ENCODE results near the gene FSIP2.

Gene FSIP2

GRCh38 chr2:185782223-185782769 lies 43.7 kb downstream of the FSIP2 start:
- Histone ChIP-seq H2BK120ac (ENCODE audit: low read depth, low read length) (no peak overlapping the region), H2BK15ac (replicated peaks; ENCODE audit: low read depth) (no peak overlapping the region), H3K23ac (ENCODE audit: low read length) (no peak overlapping the region), H3K4me2 (ENCODE audit: low read length) (no peak overlapping the region), H3K56ac (ENCODE audit: low read length) (no peak overlapping the region), H3K79me2 (ENCODE audit: control insufficient read depth, insufficient read depth, low read length) (no peaks in the 10 kb centered on the region), H3K4ac (ENCODE audit: low read depth, low read length) (no peak overlapping the region), H2AK5ac (ENCODE audit: low read length) (no peak overlapping the region), H3K4me1 (ENCODE audit: control insufficient read depth, low read depth, low read length) (no peaks in the 10 kb centered on the region), H4K5ac (ENCODE audit: low read length) (no peak overlapping the region), H3K79me1 (ENCODE audit: low read length) (no peaks in the 10 kb centered on the region), H3K18ac (ENCODE audit: low read length) (no peak overlapping the region), H3K27ac (ENCODE audit: low read depth, low read length) (no peak overlapping the region), H4K8ac (ENCODE audit: low read depth, low read length) (no peak overlapping the region), H3K9ac (ENCODE audit: low read length) (no peak overlapping the region), H2BK5ac (ENCODE audit: low read length) (no peak overlapping the region), H3K27me3 (ENCODE audit: insufficient read depth, low read length, poor library complexity) (no peaks in the 10 kb centered on the region), H3K4me3 (ENCODE audit: low read length) (no peak overlapping the region), H3K36me3 (ENCODE audit: control insufficient read depth, insufficient read depth, low read length) (no peaks in the 10 kb centered on the region)
- no CpG with 5 or more reads among the region's 4 CpGs for WGBS (ENCODE audit: extremely low coverage, insufficient coverage, low lambda C conversion rate)
- DNase-seq = no peak

DNA sequence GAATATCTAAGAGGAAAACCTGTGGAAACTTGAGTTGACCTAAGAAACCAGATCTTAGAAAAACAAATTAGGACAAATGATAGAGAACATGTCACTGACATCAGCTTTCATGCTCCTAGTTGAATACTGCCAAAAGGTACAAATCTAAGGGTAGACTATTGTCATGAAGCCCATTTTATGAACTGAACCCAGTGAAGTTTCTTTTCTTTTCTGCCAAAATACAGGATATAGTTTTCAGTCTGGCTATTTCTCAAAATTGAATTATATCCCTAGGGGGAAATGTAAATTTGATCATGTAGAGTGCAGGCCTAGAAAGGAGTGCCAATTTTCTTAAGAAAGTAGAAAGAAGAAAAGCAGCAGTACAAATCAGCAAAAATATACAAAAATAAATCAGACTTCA lies 46.6 kb downstream of the FSIP2 start:
- no peak overlapping the region for H2BK5ac ChIP-seq (ENCODE audit: low read length)
- H3K18ac ChIP-seq (ENCODE audit: low read length) = no peak overlapping the region

GRCh38 chr2:185785851-185786473 lies 47.4 kb downstream of the FSIP2 start:
- H3K4me3 ChIP-seq (ENCODE audit: low read length) = no peak overlapping the region
- H2BK120ac ChIP-seq (ENCODE audit: low read depth, low read length) = no peak overlapping the region
- no peak overlapping the region for H2BK15ac ChIP-seq (replicated peaks; ENCODE audit: low read depth)
- no peak overlapping the region for H3K23ac ChIP-seq (ENCODE audit: low read length)
- DNase-seq = no peak
- H4K8ac ChIP-seq (ENCODE audit: low read depth, low read length) = no peak overlapping the region
- H3K4ac ChIP-seq (ENCODE audit: low read depth, low read length) = no peak overlapping the region
- WGBS (ENCODE audit: extremely low coverage, insufficient coverage, low lambda C conversion rate) = no CpG with 5 or more reads among the region's 2 CpGs
- no peaks in the 10 kb centered on the region for H3K36me3 ChIP-seq (ENCODE audit: control insufficient read depth, insufficient read depth, low read length)
- no peak overlapping the region for H2AK5ac ChIP-seq (ENCODE audit: low read length)
- no peaks in the 10 kb centered on the region for H3K4me1 ChIP-seq (ENCODE audit: control insufficient read depth, low read depth, low read length)
- H3K79me1 ChIP-seq (ENCODE audit: low read length) = no peaks in the 10 kb centered on the region
- H3K27ac ChIP-seq (ENCODE audit: low read depth, low read length) = no peak overlapping the region
- H3K79me2 ChIP-seq (ENCODE audit: control insufficient read depth, insufficient read depth, low read length) = no peaks in the 10 kb centered on the region
- H3K9ac ChIP-seq (ENCODE audit: low read length) = no peak overlapping the region
- H3K56ac ChIP-seq (ENCODE audit: low read length) = no peak overlapping the region
- H3K4me2 ChIP-seq (ENCODE audit: low read length) = no peak overlapping the region
- no peaks in the 10 kb centered on the region for H3K27me3 ChIP-seq (ENCODE audit: insufficient read depth, low read length, poor library complexity)
- no peak overlapping the region for H4K5ac ChIP-seq (ENCODE audit: low read length)
- no peak overlapping the region for H2BK5ac ChIP-seq (ENCODE audit: low read length)
- no peak overlapping the region for H3K18ac ChIP-seq (ENCODE audit: low read length)

More for the DNA sequence above, 46.6 kb downstream of the FSIP2 start:
- Histone ChIP-seq H4K5ac (ENCODE audit: low read length) (no peak overlapping the region), H3K9ac (ENCODE audit: low read length) (no peak overlapping the region), H3K4me1 (ENCODE audit: control insufficient read depth, low read depth, low read length) (no peaks in the 10 kb centered on the region), H3K27ac (ENCODE audit: low read depth, low read length) (no peak overlapping the region), H3K23ac (ENCODE audit: low read length) (no peak overlapping the region), H3K79me2 (ENCODE audit: control insufficient read depth, insufficient read depth, low read length) (no peaks in the 10 kb centered on the region), H3K79me1 (ENCODE audit: low read length) (no peaks in the 10 kb centered on the region), H2AK5ac (ENCODE audit: low read length) (no peak overlapping the region), H3K4me3 (ENCODE audit: low read length) (no peak overlapping the region), H2BK120ac (ENCODE audit: low read depth, low read length) (no peak overlapping the region), H3K4ac (ENCODE audit: low read depth, low read length) (no peak overlapping the region), H3K56ac (ENCODE audit: low read length) (no peak overlapping the region), H3K4me2 (ENCODE audit: low read length) (no peak overlapping the region), H3K27me3 (ENCODE audit: insufficient read depth, low read length, poor library complexity) (no peaks in the 10 kb centered on the region), H4K8ac (ENCODE audit: low read depth, low read length) (no peak overlapping the region), H3K36me3 (ENCODE audit: control insufficient read depth, insufficient read depth, low read length) (no peaks in the 10 kb centered on the region), H2BK15ac (replicated peaks; ENCODE audit: low read depth) (no peak overlapping the region)
- DNase-seq = no peak

GRCh38 chr2:185787227-185788145 lies 48.9 kb downstream of the FSIP2 start:
- Histone ChIP-seq H3K27ac (ENCODE audit: low read depth, low read length) (no peak overlapping the region), H3K9ac (ENCODE audit: low read length) (no peak overlapping the region)
- DNase-seq = no peak

DNA sequence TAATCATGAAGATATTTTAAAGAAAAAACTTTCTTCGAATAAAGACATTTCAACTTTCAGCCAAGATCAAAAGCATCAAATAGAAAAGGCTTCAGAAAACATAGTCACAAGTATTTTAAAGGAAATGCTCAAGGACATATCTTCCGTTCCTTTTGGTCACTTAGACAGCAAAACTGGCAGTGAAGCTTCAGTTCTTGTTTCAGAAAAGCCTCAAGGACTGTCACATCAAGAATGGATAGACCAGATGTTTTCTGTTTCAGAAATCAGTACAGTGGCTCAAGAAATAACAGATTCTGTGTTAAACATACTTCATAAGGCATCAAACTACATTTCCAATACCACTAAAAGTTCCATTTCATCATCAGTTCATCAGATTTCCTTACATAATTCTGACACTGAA lies 51.8 kb downstream of the FSIP2 start:
- H3K79me2 ChIP-seq (ENCODE audit: control insufficient read depth, insufficient read depth, low read length) = no peaks in the 10 kb centered on the region
- no peaks in the 10 kb centered on the region for H3K27me3 ChIP-seq (ENCODE audit: insufficient read depth, low read length, poor library complexity)
- H3K4ac ChIP-seq (ENCODE audit: low read depth, low read length) = no peak overlapping the region
- H4K8ac ChIP-seq (ENCODE audit: low read depth, low read length) = no peak overlapping the region
- H3K4me3 ChIP-seq (ENCODE audit: low read length) = no peak overlapping the region
- no peaks in the 10 kb centered on the region for H3K4me1 ChIP-seq (ENCODE audit: control insufficient read depth, low read depth, low read length)
- no peak for DNase-seq
- no peaks in the 10 kb centered on the region for H3K79me1 ChIP-seq (ENCODE audit: low read length)
- no peak overlapping the region for H3K56ac ChIP-seq (ENCODE audit: low read length)
- H2BK5ac ChIP-seq (ENCODE audit: low read length) = no peak overlapping the region
- H3K36me3 ChIP-seq (ENCODE audit: control insufficient read depth, insufficient read depth, low read length) = no peaks in the 10 kb centered on the region
- H3K27ac ChIP-seq (ENCODE audit: low read depth, low read length) = no peak overlapping the region
- H3K23ac ChIP-seq (ENCODE audit: low read length) = no peak overlapping the region
- no peak overlapping the region for H2BK15ac ChIP-seq (replicated peaks; ENCODE audit: low read depth)
- H3K18ac ChIP-seq (ENCODE audit: low read length) = no peak overlapping the region
- H3K4me2 ChIP-seq (ENCODE audit: low read length) = no peak overlapping the region
- H3K9ac ChIP-seq (ENCODE audit: low read length) = no peak overlapping the region
- no peak overlapping the region for H2AK5ac ChIP-seq (ENCODE audit: low read length)
- H2BK120ac ChIP-seq (ENCODE audit: low read depth, low read length) = no peak overlapping the region
- H4K5ac ChIP-seq (ENCODE audit: low read length) = no peak overlapping the region
- no CpG with 5 or more reads among the region's 2 CpGs for WGBS (ENCODE audit: extremely low coverage, insufficient coverage, low lambda C conversion rate)

More at GRCh38 chr2:185787227-185788145, 48.9 kb downstream of the FSIP2 start:
- H4K8ac ChIP-seq (ENCODE audit: low read depth, low read length) = no peak overlapping the region
- no peaks in the 10 kb centered on the region for H3K27me3 ChIP-seq (ENCODE audit: insufficient read depth, low read length, poor library complexity)
- H2BK120ac ChIP-seq (ENCODE audit: low read depth, low read length) = no peak overlapping the region
- H3K23ac ChIP-seq (ENCODE audit: low read length) = no peak overlapping the region
- H2BK5ac ChIP-seq (ENCODE audit: low read length) = no peak overlapping the region
- H3K79me1 ChIP-seq (ENCODE audit: low read length) = no peaks in the 10 kb centered on the region
- no peaks in the 10 kb centered on the region for H3K4me1 ChIP-seq (ENCODE audit: control insufficient read depth, low read depth, low read length)
- H3K4ac ChIP-seq (ENCODE audit: low read depth, low read length) = no peak overlapping the region
- H3K79me2 ChIP-seq (ENCODE audit: control insufficient read depth, insufficient read depth, low read length) = no peaks in the 10 kb centered on the region
- no peak overlapping the region for H3K4me2 ChIP-seq (ENCODE audit: low read length)
- H3K36me3 ChIP-seq (ENCODE audit: control insufficient read depth, insufficient read depth, low read length) = no peaks in the 10 kb centered on the region
- no peak overlapping the region for H3K18ac ChIP-seq (ENCODE audit: low read length)
- H3K56ac ChIP-seq (ENCODE audit: low read length) = no peak overlapping the region
- no peak overlapping the region for H4K5ac ChIP-seq (ENCODE audit: low read length)
- H2BK15ac ChIP-seq (replicated peaks; ENCODE audit: low read depth) = no peak overlapping the region
- no CpG with 5 or more reads among the region's 2 CpGs for WGBS (ENCODE audit: extremely low coverage, insufficient coverage, low lambda C conversion rate)
- no peak overlapping the region for H2AK5ac ChIP-seq (ENCODE audit: low read length)
- H3K4me3 ChIP-seq (ENCODE audit: low read length) = no peak overlapping the region

All from mesendoderm (in vitro differentiated cells).